Measurements from ENCODE around the gene UCHL1. TPM values are rescaled to one million over a fixed set of nuclear protein-coding genes. Genes with fewer than 3 reads are reported as not detected.

UCHL1 gene
- total and polyA plus RNA-seq, 10 of the 15 experiments (the other 5 are each of a cell fraction or from before 2014, with no cell fraction given), result 0.29 to 178 (median 125) TPM

- no peaks in the 10 kb centered on the region for H4K20me1 ChIP-seq (ENCODE audit: control insufficient read depth, insufficient read depth)
- no peak overlapping the region for H3K4me2 ChIP-seq (ENCODE audit: control insufficient read depth, insufficient read depth)
- ChIA-PET SMC1A (ENCODE audit: uncharacterized antibody, unreplicated experiment) (interaction anchor here (0.9 kb wide), 2 partner anchors 22 to 59 kb away, joined by 3 read pairs; no protein-coding TSS in a partner anchor), CTCF (interaction anchor here (1.3 to 3.1 kb wide), 2 partner anchors 20 to 404 kb away, joined by 3 to 22 read pairs; no protein-coding TSS in a partner anchor), RAD21 (ENCODE audit: unreplicated experiment) (interaction anchor here (1.7 kb wide), 1 partner anchor 402 kb away, joined by 3 read pairs; no protein-coding TSS in a partner anchor), POLR2A (no interaction called here)
- BruUV-seq (replicated peaks), result no TSS peak
- H3K79me2 ChIP-seq (ENCODE audit: control insufficient read depth, insufficient read depth, low read length), result no peaks in the 10 kb centered on the region
- no peaks in the 10 kb centered on the region for H3K9me3 ChIP-seq (replicated peaks; ENCODE audit: control insufficient read depth, insufficient read depth, low read length)
- intact Hi-C loops (cut with micrococcal nuclease; ENCODE audit: unreplicated experiment) (no loop called here), in situ Hi-C loops (cut with MboI) (no loop called here)
- no peak overlapping the region for H3K4me3 ChIP-seq
- WGBS (ENCODE audit: insufficient coverage, insufficient replicate concordance, low lambda C conversion rate, missing lambda C conversion rate), result 48% methylated on average over 9 of the region's 9 CpGs
- FAIRE-seq (no peak), DNase-seq (ENCODE audit: low read depth, low spot score) (no peak), ATAC-seq (no peak)
- H3K36me3 ChIP-seq (ENCODE audit: control insufficient read depth in 2 of 2, insufficient read depth in 2 of 2, low read length in 1 of 2), result no peaks in the 10 kb centered on the region
- TF ChIP-seq SMC3 (IDR thresholded peaks at IDR 0.05; ENCODE audit: borderline replicate concordance, low read length) (no peak), KDM1A (IDR thresholded peaks at IDR 0.05; ENCODE audit: borderline replicate concordance) (no peak), CTCF (IDR thresholded peaks at IDR 0.05 in 2 of 3, conservative IDR thresholded peaks at IDR 0.05 in 1 of 3; ENCODE audit: control insufficient read depth in 2 of 3, extremely low read depth in 1 of 3, insufficient read depth in 1 of 3, low read depth in 3 of 3, low read length in 3 of 3) (no peak), LARP7 (IDR thresholded peaks at IDR 0.05) (no peak), ZNF384 (IDR thresholded peaks at IDR 0.05; ENCODE audit: borderline replicate concordance, low read depth, low read length) (no peak), ZNF592 (IDR thresholded peaks at IDR 0.05) (no peak), CREB1 (IDR thresholded peaks at IDR 0.05; ENCODE audit: low read depth) (no peak), TCF3 (IDR thresholded peaks at IDR 0.05; ENCODE audit: borderline replicate concordance, insufficient read depth, low read depth, low read length) (no peak), CBX3 (IDR thresholded peaks at IDR 0.05; ENCODE audit: borderline replicate concordance, low read depth) (no peak), BCL3 (IDR thresholded peaks at IDR 0.05; ENCODE audit: borderline replicate concordance, insufficient read depth, low read depth, low read length, poor library complexity, severe bottlenecking) (no peak), IRF4 (IDR thresholded peaks at IDR 0.05; ENCODE audit: low read depth, low read length) (no peak)
- H3K4me1 ChIP-seq (ENCODE audit: control insufficient read depth, insufficient read depth, low read length), result peaks cover 3% of the 10 kb centered on the region; the same call in 1 of the 2 replicates
- H3K9ac ChIP-seq (ENCODE audit: control insufficient read depth, insufficient read depth, low read length), result no peak overlapping the region
- no peak overlapping the region for H3K27ac ChIP-seq (ENCODE audit: control insufficient read depth, insufficient read depth)
- no peak overlapping the region for H2AFZ ChIP-seq (ENCODE audit: control insufficient read depth, low read depth, low read length)
- H3K27me3 ChIP-seq (replicated peaks in 1 of 2; ENCODE audit: control insufficient read depth in 2 of 2, insufficient read depth in 2 of 2, low read length in 1 of 2), result peaks cover 1 to 11% of the 10 kb centered on the region in 2 experiments
Observed at GRCh38 chr4:41260116-41260733, 3.5 kb downstream of the UCHL1 start.

Data from GM12878 (cell line).